GM21529 (cell line): ENCODE results near the gene TFAP2E.
"Not testable (repeated sequence)": the region's sequence is repeated elsewhere in the genome, so short reads cannot be mapped to it uniquely, and the experiment has no call there.

Experiments used
- ATAC-seq: cut with Tn5 transposase; IDR thresholded peaks from one replicate; pipeline ENCODE4 v1.9.1; 2021; ENCODE audit not compliant: unreplicated experiment

Gene TFAP2E

GRCh38 chr1:35571263-35571662, 1.9 kb upstream of the TFAP2E start:
- no peak for ATAC-seq

- ATAC-seq = no peak
Measured at GRCh38 chr1:35572296-35572695, 818 bp upstream of the TFAP2E start.

- ATAC-seq = no peak
Measured at GRCh38 chr1:35574125-35574654, 1.1 kb downstream of the TFAP2E start.

- ATAC-seq = no peak
Measured at GRCh38 chr1:35574655-35575415, 1.7 kb downstream of the TFAP2E start.

- no peak for ATAC-seq
Measured at GRCh38 chr1:35575416-35575958, 2.4 kb downstream of the TFAP2E start.

- ATAC-seq = no peak
Measured at GRCh38 chr1:35576061-35576765, 3.1 kb downstream of the TFAP2E start.

GRCh38 chr1:35576766-35577070, 3.6 kb downstream of the TFAP2E start:
- ATAC-seq = not testable (repeated sequence)

GRCh38 chr1:35577071-35577998, 4.2 kb downstream of the TFAP2E start:
- ATAC-seq = peak; percentile 71

- no peak for ATAC-seq
Measured at GRCh38 chr1:35580949-35581388, 7.9 kb downstream of the TFAP2E start.

- not testable (repeated sequence) for ATAC-seq
Measured at GRCh38 chr1:35581621-35582020, 8.5 kb downstream of the TFAP2E start.

GRCh38 chr1:35585281-35585680, 12.2 kb downstream of the TFAP2E start:
- ATAC-seq = no peak

- ATAC-seq = not testable (repeated sequence)
Measured at GRCh38 chr1:35585805-35586204, 12.7 kb downstream of the TFAP2E start.

- ATAC-seq = no peak
Measured at GRCh38 chr1:35586808-35587207, 13.7 kb downstream of the TFAP2E start.

- no peak for ATAC-seq
Measured at GRCh38 chr1:35587736-35588135, 14.6 kb downstream of the TFAP2E start.

GRCh38 chr1:35588197-35588910, 15.2 kb downstream of the TFAP2E start:
- no peak for ATAC-seq

GRCh38 chr1:35589516-35590427, 16.7 kb downstream of the TFAP2E start:
- ATAC-seq = no peak

GRCh38 chr1:35590476-35591040, 17.4 kb downstream of the TFAP2E start:
- ATAC-seq = no peak

GRCh38 chr1:35591211-35591610, 18.1 kb downstream of the TFAP2E start:
- ATAC-seq = no peak
